RWPE2 (cell line): ENCODE measurements around the gene NOC4L.

Source experiments
- ATAC-seq: fragments of 200-7000 bp; cut with Tn5 transposase; 3 replicates; pipeline ENCODE4 v1.9.1; 2021; ENCODE audit warnings: low read depth
- DNase-seq: peaks from one replicate; pipeline ENCODE4 v3.0.0-alpha.2; 2020; ENCODE audit warnings: low spot score
- H3K27ac ChIP-seq: fragments of 450-650 bp; 2 replicates; pipeline ENCODE4 v1.5.1; 2017; ENCODE audit warnings: mild to moderate bottlenecking; ENCODE audit not compliant: poor library complexity, severe bottlenecking
- H3K27me3 ChIP-seq: fragments of 250-450 bp; sonication (Bioruptor Pico); 2 replicates; pipeline ENCODE4 v1.5.1; 2021; ENCODE audit warnings: mild to moderate bottlenecking, moderate library complexity; ENCODE audit not compliant: insufficient read depth, poor library complexity, severe bottlenecking
- H3K36me3 ChIP-seq: fragments of 250-450 bp; sonication (Bioruptor Pico); 2 replicates; pipeline ENCODE4 v1.5.1; 2020; ENCODE audit warnings: low read depth, mild to moderate bottlenecking, moderate library complexity
- H3K4me1 ChIP-seq: fragments of 250-450 bp; sonication (Bioruptor Pico); 2 replicates; pipeline ENCODE4 v1.5.1; 2021; ENCODE audit warnings: mild to moderate bottlenecking, moderate library complexity; ENCODE audit not compliant: insufficient read depth, poor library complexity, severe bottlenecking
- H3K4me3 ChIP-seq: fragments of 250-450 bp; sonication (Bioruptor Pico); 2 replicates; pipeline ENCODE4 v1.5.1; 2021; ENCODE audit warnings: mild to moderate bottlenecking, moderate library complexity; ENCODE audit not compliant: severe bottlenecking
- H3K9me3 ChIP-seq: fragments of 250-450 bp; sonication (Bioruptor Pico); 2 replicates; pipeline ENCODE4 v1.5.1; 2021; ENCODE audit warnings: mild to moderate bottlenecking, moderate library complexity; ENCODE audit not compliant: severe bottlenecking
- CTCF ChIP-seq: fragments of 450-650 bp; IDR thresholded peaks from one replicate; pipeline ENCODE4 v1.5.1; 2017; ENCODE audit warnings: mild to moderate bottlenecking, moderate library complexity; ENCODE audit not compliant: poor library complexity, severe bottlenecking

NOC4L gene

GRCh38 chr12:132156573-132157325 lies 12.5 kb downstream of the NOC4L start:
- no peaks in the 10 kb centered on the region for H3K9me3 ChIP-seq
- TF ChIP-seq CTCF = no peak
- H3K27me3 ChIP-seq = no peaks in the 10 kb centered on the region
- H3K4me1 ChIP-seq = peaks cover 3% of the 10 kb centered on the region
- H3K27ac ChIP-seq = no peak overlapping the region
- DNase-seq (no peak), ATAC-seq (no peak)
- peaks cover 5% of the 10 kb centered on the region for H3K36me3 ChIP-seq
- no peak overlapping the region for H3K4me3 ChIP-seq

- no peak for TF ChIP-seq CTCF
- no peaks in the 10 kb centered on the region for H3K36me3 ChIP-seq
- no peaks in the 10 kb centered on the region for H3K27me3 ChIP-seq
- H3K4me3 ChIP-seq = no peak overlapping the region
- H3K4me1 ChIP-seq = peaks cover 3% of the 10 kb centered on the region
- no peak overlapping the region for H3K27ac ChIP-seq
- no peak for DNase-seq
- ATAC-seq = no peak
- no peaks in the 10 kb centered on the region for H3K9me3 ChIP-seq
These were observed 13.6 kb downstream of the NOC4L start for GRCh38 chr12:132157733-132158409.

- 0 out of 3 replicates have a peak, but pooled peaks have one; percentile 2 for ATAC-seq
- Histone ChIP-seq H3K36me3 (no peaks in the 10 kb centered on the region), H3K4me1 (peaks cover 3% of the 10 kb centered on the region), H3K4me3 (no peak overlapping the region), H3K27me3 (no peaks in the 10 kb centered on the region), H3K9me3 (no peaks in the 10 kb centered on the region), H3K27ac (no peak overlapping the region)
- no peak for TF ChIP-seq CTCF
- DNase-seq = no peak
These were observed 14.7 kb downstream of the NOC4L start for GRCh38 chr12:132158677-132159554.

GRCh38 chr12:132159555-132160003 lies 15.3 kb downstream of the NOC4L start:
- H3K4me3 ChIP-seq = no peak overlapping the region
- ATAC-seq (no peak), DNase-seq (peak; percentile 46)
- no peaks in the 10 kb centered on the region for H3K9me3 ChIP-seq
- no peak overlapping the region for H3K27ac ChIP-seq
- H3K36me3 ChIP-seq = no peaks in the 10 kb centered on the region
- H3K27me3 ChIP-seq = no peaks in the 10 kb centered on the region
- TF ChIP-seq CTCF = no peak
- peaks cover 3% of the 10 kb centered on the region for H3K4me1 ChIP-seq
